ENCODE data around the gene ZBTB34. TPM values are rescaled to one million over a fixed set of nuclear protein-coding genes. Genes with fewer than 3 reads are reported as not detected.

Gene ZBTB34
- total RNA-seq, 1 donor from 2014 or later = 6.3 TPM

- DNase-seq (ENCODE audit: missing footprints) = no peak
- ATAC-seq = no peak
- intact Hi-C loops (cut with DNase I) = no loop called here
These were observed 18.1 kb upstream of the ZBTB34 start for GRCh38 chr9:126842220-126842842.

GRCh38 chr9:126842977-126843799 lies 17.3 kb upstream of the ZBTB34 start:
- intact Hi-C loops (cut with DNase I) = no loop called here
- no peak for ATAC-seq
- DNase-seq (ENCODE audit: missing footprints) = no peak

GRCh38 chr9:126844085-126844484 lies 16.4 kb upstream of the ZBTB34 start:
- no peak for DNase-seq (ENCODE audit: missing footprints)
- intact Hi-C loops (cut with DNase I) = no loop called here

GRCh38 chr9:126847051-126847450 lies 13.4 kb upstream of the ZBTB34 start:
- ATAC-seq = no peak
- intact Hi-C loops (cut with DNase I) = no loop called here
- DNase-seq (ENCODE audit: missing footprints) = no peak

More at GRCh38 chr9:126844085-126844484, 16.4 kb upstream of the ZBTB34 start:
- no peak for ATAC-seq

- intact Hi-C loops (cut with DNase I) = no loop called here
- ATAC-seq (no peak), DNase-seq (ENCODE audit: missing footprints) (no peak)
These were observed 10.7 kb upstream of the ZBTB34 start for GRCh38 chr9:126849591-126850225.

- ATAC-seq = no peak
- DNase-seq (ENCODE audit: missing footprints) = no peak
- intact Hi-C loops (cut with DNase I) = no loop called here
These were observed 9.1 kb upstream of the ZBTB34 start for GRCh38 chr9:126851286-126851880.

- ATAC-seq (no peak), DNase-seq (ENCODE audit: missing footprints) (no peak)
- intact Hi-C loops (cut with DNase I) = no loop called here
These were observed 8.3 kb upstream of the ZBTB34 start for GRCh38 chr9:126852086-126852688.

GRCh38 chr9:126853667-126854066 lies 6.8 kb upstream of the ZBTB34 start:
- no peak for ATAC-seq
- DNase-seq (ENCODE audit: missing footprints) = no peak
- intact Hi-C loops (cut with DNase I) = no loop called here

GRCh38 chr9:126854734-126855133 lies 5.7 kb upstream of the ZBTB34 start:
- intact Hi-C loops (cut with DNase I) = no loop called here
- ATAC-seq = no peak
- DNase-seq (ENCODE audit: missing footprints) = no peak

- intact Hi-C loops (cut with DNase I) = no loop called here
- ATAC-seq = no peak
- no peak for DNase-seq (ENCODE audit: missing footprints)
These were observed 4.0 kb upstream of the ZBTB34 start for GRCh38 chr9:126856326-126856877.

- DNase-seq (ENCODE audit: missing footprints) (no peak), ATAC-seq (no peak)
- intact Hi-C loops (cut with DNase I) = no loop called here
These were observed 3.0 kb upstream of the ZBTB34 start for GRCh38 chr9:126857261-126857960.

- ATAC-seq (no peak), DNase-seq (ENCODE audit: missing footprints) (no peak)
- intact Hi-C loops (cut with DNase I) = no loop called here
These were observed 1.3 kb upstream of the ZBTB34 start for GRCh38 chr9:126859111-126859510.

GRCh38 chr9:126860757-126861466 lies 473 bp downstream of the ZBTB34 start:
- ATAC-seq = peak; percentile 46
- intact Hi-C loops (cut with DNase I) = loop anchor here (5.0 kb wide), 1 partner anchor 51 kb away; the partner anchor contains the start of gene RALGPS1
- peak; percentile 76 for DNase-seq (ENCODE audit: missing footprints)

GRCh38 chr9:126861707-126862103 lies 1.3 kb downstream of the ZBTB34 start:
- ATAC-seq = no peak
- no peak for DNase-seq (ENCODE audit: missing footprints)
- intact Hi-C loops (cut with DNase I) = loop anchor here (5.0 kb wide), 1 partner anchor 51 kb away; the partner anchor contains the start of gene RALGPS1

- DNase-seq (ENCODE audit: missing footprints) = no peak
These were observed 1.8 kb downstream of the ZBTB34 start for GRCh38 chr9:126862104-126862761.

GRCh38 chr9:126864771-126865170 lies 4.3 kb downstream of the ZBTB34 start:
- ATAC-seq (no peak), DNase-seq (ENCODE audit: missing footprints) (no peak)
- intact Hi-C loops (cut with DNase I) = loop anchor here (5.0 kb wide), 1 partner anchor 48 kb away; the partner anchor contains the start of gene RALGPS1

More at GRCh38 chr9:126862104-126862761, 1.8 kb downstream of the ZBTB34 start:
- intact Hi-C loops (cut with DNase I) = loop anchor here (5.0 kb wide), 1 partner anchor 50 kb away; the partner anchor contains the start of gene RALGPS1
- ATAC-seq = peak; percentile 27

GRCh38 chr9:126869368-126869767 lies 8.9 kb downstream of the ZBTB34 start:
- intact Hi-C loops (cut with DNase I) = no loop called here
- DNase-seq (ENCODE audit: missing footprints) = no peak
- no peak for ATAC-seq

All from Right ventricle myocardium inferior (tissue), 1 donor.